Prostate gland (tissue), 2 donors: Measurements from ENCODE around the gene BMPR2.

Experiments used
- CTCF ChIP-seq, 4 experiments: fragments of 200-600 bp in 2 of 4; fragments of 450-650 bp in 2 of 4; sonication (generic) in 2 of 4; IDR thresholded peaks; 1 replicate in 3 of 4; 2 replicates in 1 of 4; pipeline ENCODE4 v1.5.1; 2016 to 2019; ENCODE audit warnings: antibody characterized with exemption in 4 of 4, mild to moderate bottlenecking in 2 of 4, moderate library complexity in 2 of 4
- POLR2A ChIP-seq: fragments of 450-650 bp; IDR thresholded peaks from one replicate; pipeline ENCODE4 v1.6.1; 2016; ENCODE audit warnings: antibody characterized with exemption, mild to moderate bottlenecking

GRCh38 chr2:202335791-202336467 lies 40.2 kb upstream of the BMPR2 start:
- TF ChIP-seq CTCF (IDR thresholded peaks at IDR 0.05) = no peak
- no peak for TF ChIP-seq POLR2A
